Left ventricle myocardium inferior (tissue), 1 donor: ENCODE results near the gene OPCML. TPM values are rescaled to one million over a fixed set of nuclear protein-coding genes. Genes with fewer than 3 reads are reported as not detected.

ENCODE experiments used
- DNase-seq: peaks from one replicate; pipeline ENCODE4 v3.0.0-alpha.2; 2020
- H3K27ac ChIP-seq: fragments of 200-600 bp; replicated peaks from 2 replicates; pipeline ENCODE4 v1.8.0; 2021
- H3K27me3 ChIP-seq: fragments of 200-600 bp; 2 replicates; pipeline ENCODE4 v1.8.0; 2021; ENCODE audit warnings: low read depth
- H3K36me3 ChIP-seq: fragments of 200-600 bp; 2 replicates; pipeline ENCODE4 v1.8.0; 2021
- H3K4me1 ChIP-seq: fragments of 200-600 bp; 2 replicates; pipeline ENCODE4 v1.8.0; 2021
- H3K4me3 ChIP-seq: fragments of 200-600 bp; 2 replicates; pipeline ENCODE4 v1.8.0; 2021; ENCODE audit warnings: mild to moderate bottlenecking, moderate library complexity
- H3K9me3 ChIP-seq: fragments of 200-600 bp; replicated peaks from 2 replicates; pipeline ENCODE4 v1.8.0; 2021
- intact Hi-C: fragments of 100-400 bp; cut with micrococcal nuclease; formaldehyde crosslinking; loops from one replicate; pipeline ENCODE4 v1.11.0; 2022
- total RNA-seq: library from RNA; stranded (reverse); fragmentation: NEBNext Ultra II Directional; extraction: Animal tissue kit (Norgen Biotek cat#: 25700); gene quantifications from one replicate; pipeline ENCODE4 v1.2.1, GENCODE V29; 2021
- TF ChIP-seq, protein P1 (sequence below): fragments of 200-600 bp; IDR thresholded peaks from 2 replicates; pipeline ENCODE4 v1.8.0; 2021; ENCODE audit warnings: antibody characterized with exemption, mild to moderate bottlenecking, borderline replicate concordance
- donor health status: DM: no; HTN: yes; CAD: no; lungs with severe emphysema.

OPCML gene
- total RNA-seq, 1 donor from 2014 or later, result 0.63 TPM

DNA sequence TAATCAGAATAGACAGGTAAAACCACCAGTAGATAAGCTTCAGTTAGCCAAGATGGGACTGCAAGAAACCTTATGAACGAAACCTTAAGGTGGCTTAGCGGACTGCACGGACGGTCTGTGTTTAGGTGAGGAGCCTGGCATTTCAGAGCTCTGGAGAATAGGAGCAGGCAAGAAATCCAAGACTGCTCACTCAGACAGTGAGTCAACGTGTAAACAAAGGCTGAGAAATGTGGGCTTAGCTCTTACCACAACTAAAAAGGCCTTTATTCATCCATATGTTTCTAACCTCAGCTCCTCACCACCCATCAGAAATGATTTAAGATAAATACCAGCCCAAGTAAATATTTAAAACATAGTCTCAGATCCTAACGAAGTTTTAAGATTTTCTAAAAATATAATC is 657.7 kb downstream of the OPCML start:
- no peak overlapping the region for H3K27ac ChIP-seq
- H3K27me3 ChIP-seq, result peaks cover 20% of the 10 kb centered on the region
- H3K9me3 ChIP-seq, result no peaks in the 10 kb centered on the region
- no peaks in the 10 kb centered on the region for H3K36me3 ChIP-seq
- DNase-seq, result no peak
- no peaks in the 10 kb centered on the region for H3K4me1 ChIP-seq
- no peak overlapping the region for H3K4me3 ChIP-seq
- intact Hi-C loops, result no loop called here
- TF ChIP-seq, protein P1, sequence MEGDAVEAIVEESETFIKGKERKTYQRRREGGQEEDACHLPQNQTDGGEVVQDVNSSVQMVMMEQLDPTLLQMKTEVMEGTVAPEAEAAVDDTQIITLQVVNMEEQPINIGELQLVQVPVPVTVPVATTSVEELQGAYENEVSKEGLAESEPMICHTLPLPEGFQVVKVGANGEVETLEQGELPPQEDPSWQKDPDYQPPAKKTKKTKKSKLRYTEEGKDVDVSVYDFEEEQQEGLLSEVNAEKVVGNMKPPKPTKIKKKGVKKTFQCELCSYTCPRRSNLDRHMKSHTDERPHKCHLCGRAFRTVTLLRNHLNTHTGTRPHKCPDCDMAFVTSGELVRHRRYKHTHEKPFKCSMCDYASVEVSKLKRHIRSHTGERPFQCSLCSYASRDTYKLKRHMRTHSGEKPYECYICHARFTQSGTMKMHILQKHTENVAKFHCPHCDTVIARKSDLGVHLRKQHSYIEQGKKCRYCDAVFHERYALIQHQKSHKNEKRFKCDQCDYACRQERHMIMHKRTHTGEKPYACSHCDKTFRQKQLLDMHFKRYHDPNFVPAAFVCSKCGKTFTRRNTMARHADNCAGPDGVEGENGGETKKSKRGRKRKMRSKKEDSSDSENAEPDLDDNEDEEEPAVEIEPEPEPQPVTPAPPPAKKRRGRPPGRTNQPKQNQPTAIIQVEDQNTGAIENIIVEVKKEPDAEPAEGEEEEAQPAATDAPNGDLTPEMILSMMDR, result no peak

DNA sequence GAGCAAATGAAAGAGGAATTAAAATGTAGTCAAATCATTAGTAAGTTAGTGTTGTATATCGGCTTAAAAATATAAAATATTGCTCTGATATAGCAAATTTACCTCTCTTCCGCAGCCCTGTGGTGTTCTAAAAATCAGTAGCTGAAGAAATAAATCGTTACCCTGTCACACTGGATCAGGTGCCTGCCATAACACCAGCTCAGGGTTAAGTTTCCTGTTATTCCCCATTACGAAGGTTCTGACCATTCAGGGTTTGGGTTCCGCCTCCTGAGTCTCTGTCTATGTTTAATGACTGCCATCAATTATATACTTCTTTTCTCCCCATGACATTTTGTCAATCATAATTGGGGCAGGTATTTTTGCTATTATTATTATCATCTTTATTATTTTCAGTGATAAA is 658.5 kb downstream of the OPCML start:
- TF ChIP-seq, protein P1, result no peak
- Histone ChIP-seq H3K36me3 (no peaks in the 10 kb centered on the region), H3K4me3 (no peak overlapping the region), H3K27ac (no peak overlapping the region), H3K9me3 (no peaks in the 10 kb centered on the region), H3K4me1 (no peaks in the 10 kb centered on the region), H3K27me3 (peaks cover 26% of the 10 kb centered on the region)
- intact Hi-C loops, result no loop called here
- no peak for DNase-seq

DNA sequence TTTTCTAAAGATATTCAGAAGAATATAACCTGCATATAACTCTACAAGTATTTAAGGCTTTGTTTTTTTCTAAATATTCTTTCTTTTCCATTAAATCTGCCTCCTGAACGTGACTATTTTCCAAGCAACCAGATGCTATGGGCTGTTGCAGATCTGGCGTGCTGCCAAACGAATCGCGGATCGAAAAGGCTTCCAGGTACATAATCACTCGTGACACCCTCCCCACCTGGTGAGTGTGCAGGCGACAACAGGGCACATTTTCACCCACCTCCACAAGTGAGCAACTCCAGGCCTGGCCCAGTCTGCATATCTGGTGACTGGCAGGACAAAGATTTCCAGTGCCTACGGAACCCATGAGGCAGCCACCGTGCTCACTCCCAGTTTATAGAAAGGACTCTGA is 660.1 kb downstream of the OPCML start:
- Histone ChIP-seq H3K27me3 (peaks cover 31% of the 10 kb centered on the region), H3K4me1 (no peaks in the 10 kb centered on the region), H3K36me3 (no peaks in the 10 kb centered on the region), H3K9me3 (no peaks in the 10 kb centered on the region), H3K4me3 (no peak overlapping the region), H3K27ac (no peak overlapping the region)
- TF ChIP-seq, protein P1, result no peak
- no peak for DNase-seq
- intact Hi-C loops, result no loop called here

DNA sequence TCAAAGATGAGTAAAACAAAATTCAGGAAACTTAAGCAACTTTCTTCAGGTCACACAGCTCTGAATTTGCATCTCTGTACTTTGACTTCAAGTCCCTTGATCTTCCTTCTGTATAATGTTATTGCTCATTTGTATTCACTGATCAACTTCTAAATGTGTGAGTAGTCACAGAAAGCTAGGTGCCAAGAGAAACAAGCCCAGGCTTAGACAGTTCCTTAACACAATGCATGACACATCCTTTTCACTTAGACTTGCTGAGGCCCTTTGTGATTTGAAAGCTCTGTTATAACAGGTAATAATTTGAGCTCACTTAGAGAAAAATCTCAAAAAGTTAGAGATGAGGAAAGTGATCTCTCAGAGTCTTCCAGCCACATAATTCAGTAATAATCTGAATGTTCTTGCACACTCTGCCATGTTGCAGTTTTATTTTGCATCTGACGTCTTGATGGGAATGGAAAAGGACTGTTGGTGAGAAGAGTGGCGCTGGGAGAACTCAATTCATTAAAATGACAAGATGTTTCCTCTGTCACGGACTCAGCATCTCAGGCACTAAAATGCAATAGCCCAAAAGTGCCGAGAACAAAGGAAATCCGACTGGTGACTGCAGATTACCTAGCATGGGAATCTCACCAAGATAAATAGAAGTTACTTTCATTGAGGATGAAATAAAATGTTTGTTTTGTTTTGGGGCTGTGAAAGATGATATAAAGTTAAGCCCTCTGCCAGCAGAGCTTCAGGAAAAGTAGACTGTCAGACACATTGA is 665.3 kb downstream of the OPCML start:
- H3K9me3 ChIP-seq, result no peaks in the 10 kb centered on the region
- H3K4me1 ChIP-seq, result no peaks in the 10 kb centered on the region
- no peak for DNase-seq
- no peak overlapping the region for H3K27ac ChIP-seq
- H3K27me3 ChIP-seq, result peaks cover 12% of the 10 kb centered on the region
- H3K36me3 ChIP-seq, result no peaks in the 10 kb centered on the region
- no peak overlapping the region for H3K4me3 ChIP-seq
- TF ChIP-seq, protein P1, result no peak
- intact Hi-C loops, result no loop called here

DNA sequence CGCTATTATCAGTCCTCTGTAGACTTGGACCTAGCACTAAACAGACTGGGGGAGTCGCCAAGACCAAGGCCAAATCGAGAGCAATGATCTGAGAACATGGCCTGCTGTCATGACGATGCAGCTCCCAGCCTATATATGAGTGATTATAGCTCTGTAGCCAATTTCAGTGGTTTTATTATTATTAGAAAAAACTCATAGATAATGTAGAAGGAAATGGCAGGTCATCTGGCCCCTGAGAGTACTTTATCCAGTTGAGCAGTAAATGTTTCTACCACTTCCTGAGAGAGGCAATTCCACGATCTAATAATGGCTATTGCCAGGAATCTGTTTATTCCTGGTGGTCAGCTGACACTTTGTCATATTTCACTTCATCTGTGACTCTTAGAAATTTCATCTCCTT is 666.7 kb downstream of the OPCML start:
- Histone ChIP-seq H3K9me3 (no peaks in the 10 kb centered on the region), H3K27ac (no peak overlapping the region), H3K4me1 (no peaks in the 10 kb centered on the region), H3K4me3 (no peak overlapping the region), H3K27me3 (peaks cover 12% of the 10 kb centered on the region), H3K36me3 (no peaks in the 10 kb centered on the region)
- DNase-seq, result no peak
- TF ChIP-seq, protein P1, result no peak
- intact Hi-C loops, result no loop called here
